ENCODE results near the gene APOBEC3H. TPM values are rescaled to one million over a fixed set of nuclear protein-coding genes. Genes with fewer than 3 reads are reported as not detected.

The APOBEC3H gene
- total RNA-seq (2011; cell fraction: chromatin; rRNA removed; ENCODE audit: low replicate concordance) = not detected in 2 replicates
- total RNA-seq (2011; cell fraction: nucleolus; rRNA removed) = not detected in 2 replicates
- total RNA-seq (2011; cell fraction: nucleoplasm; rRNA removed) = not detected in 2 replicates
- total RNA-seq (2014; rRNA removed) = not detected in 2 replicates
- total RNA-seq (2014; rRNA removed; fragmentation: Illumina TruSeq; extraction: Trizol) = not detected in 2 replicates
- not detected in 2 replicates for total RNA-seq (2015; rRNA removed; fragmentation: Illumina TruSeq; extraction: Trizol)
- total RNA-seq (2021) = not detected in 2 replicates
- not detected in 2 replicates for polyA plus RNA-seq (2011; rRNA removed)
- polyA plus RNA-seq (2011; cell fraction: cytosol; rRNA removed) = not detected in 2 replicates
- 0.24 TPM in 2 replicates for polyA plus RNA-seq (2011; cell fraction: nucleus; rRNA removed)
- 0.08 TPM in 1 of 2 replicates, not detected in the other for polyA plus RNA-seq (2012)
- polyA plus RNA-seq (2014; fragmentation: Illumina TruSeq; extraction: Trizol) = not detected in 2 replicates
- under 1 TPM in 1 of 2 experiments, not detected in 1; 0.10 TPM for polyA plus RNA-seq (2014; fragmentation: Nextera tagmentation; extraction: Ambion mirVana)
- 0.21 TPM in 1 of 2 replicates, not detected in the other for polyA plus RNA-seq (2014; rRNA removed)
- polyA minus RNA-seq (2011; rRNA and poly(A)+ RNA removed) = not detected in 2 replicates
- not detected in 2 replicates for polyA minus RNA-seq (2011; cell fraction: cytosol; rRNA and poly(A)+ RNA removed)
- not detected in 2 replicates for polyA minus RNA-seq (2011; cell fraction: nucleus; rRNA and poly(A)+ RNA removed)
- not detected for Bru-seq, nascent RNA
- BruChase-seq, experiment 1, labeled RNA remaining after a 2-hour chase = not detected
- not detected for BruChase-seq, experiment 2, labeled RNA remaining after a 6-hour chase
- long read RNA-seq, experiment 1 = 0 reads
- long read RNA-seq, experiment 2 = 0 reads
- long read RNA-seq, experiment 3 = 0 reads

GRCh38 chr22:39097098-39098020 lies at the start of gene APOBEC3H:
APOBEC3H (plus strand) TSS chr22:39097244; CDS start chr22:39100279, 3,035 bp downstream.
- H3K9me3 ChIP-seq (replicated peaks; ENCODE audit: control insufficient read depth, insufficient read depth, low read depth, low read length) = no peaks in the 10 kb centered on the region
- no peaks in the 10 kb centered on the region for H3K36me3 ChIP-seq (ENCODE audit: control insufficient read depth, insufficient read depth, low read length)
- H3K4me1 ChIP-seq (replicated peaks in 1 of 2; ENCODE audit: control insufficient read depth in 2 of 2, insufficient read depth in 2 of 2, low read length in 2 of 2) = peaks cover 6 to 15% of the 10 kb centered on the region in 2 experiments; a peak in 4 of 5 replicates
- CTCF ChIA-PET (ENCODE audit: low intra/inter-chr PET ratio) = no interaction called here
- no peak within 1 kb of the TSS for H3K4me3 ChIP-seq
- no peak within 1 kb of the TSS for H3K4me2 ChIP-seq (ENCODE audit: insufficient read depth, low read length)
- BruUV-seq (replicated peaks) = no TSS peak
- WGBS (ENCODE audit: insufficient coverage, low coverage, missing lambda C conversion rate) = 56% methylated on average over 8 of the region's 9 CpGs
- peak within 1 kb of the TSS in 1 of 2 experiments; percentile 15; a peak in 1 of 4 replicates for H3K9ac ChIP-seq (ENCODE audit: insufficient read depth in 1 of 2, low read depth in 2 of 2, low read length in 2 of 2)
- H3K79me2 ChIP-seq (ENCODE audit: control insufficient read depth, insufficient read depth, low read length) = no peaks in the 10 kb centered on the region
- DNase-seq (ENCODE audit: extremely low read depth in 1 of 4, low spot score in 3 of 4) (peak in 3 of 4 experiments; percentile 25 to 75 (median 43)), ATAC-seq (peak; percentile 72), FAIRE-seq (peak; percentile 74)
- H3K9me1 ChIP-seq (ENCODE audit: control insufficient read depth, insufficient read depth, low read length) = no peaks in the 10 kb centered on the region
- intact Hi-C loops (cut with micrococcal nuclease) (no loop called here), in situ Hi-C loops (cut with MboI) (no loop called here)
- no peaks in the 10 kb centered on the region for H3K27me3 ChIP-seq (ENCODE audit: control insufficient read depth in 2 of 2, insufficient read depth in 2 of 2, low read length in 2 of 2)
- TF ChIP-seq ZNF263 (CRISPR knock-in tag; IDR thresholded peaks at IDR 0.05; ENCODE audit: borderline replicate concordance) (peak; percentile 77), RUNX1 (IDR thresholded peaks at IDR 0.05; ENCODE audit: low read depth) (no peak), ZNF586 (CRISPR knock-in tag; conservative IDR thresholded peaks at IDR 0.05) (no peak), SMARCE1 (IDR thresholded peaks at IDR 0.05) (no peak), NR2C2 (CRISPR knock-in tag; IDR thresholded peaks at IDR 0.05) (no peak), NR2C2 (tag; IDR thresholded peaks at IDR 0.05) (peak; percentile 39), RBBP5 (IDR thresholded peaks at IDR 0.05; ENCODE audit: borderline replicate concordance, insufficient read depth, low read length, poor library complexity, severe bottlenecking) (peak; percentile 35), SUPT5H (IDR thresholded peaks at IDR 0.05) (no peak), ID3 (CRISPR knock-in tag; IDR thresholded peaks at IDR 0.05) (no peak), ID3 (tag; IDR thresholded peaks at IDR 0.05) (0 out of 2 replicates have a peak, but pooled peaks have one; percentile 28), NFIC (IDR thresholded peaks at IDR 0.05) (peak; percentile 78), SREBF2 (CRISPR knock-in tag; IDR thresholded peaks at IDR 0.05) (no peak), ZNF740 (CRISPR knock-in tag; IDR thresholded peaks at IDR 0.05) (no peak), ZNF740 (tag; IDR thresholded peaks at IDR 0.05) (no peak)
- no peak within 1 kb of the TSS for H3K27ac ChIP-seq (ENCODE audit: extremely low read depth, low read depth, low read length)
- peak within 1 kb of the TSS; percentile 55 for H2AFZ ChIP-seq (ENCODE audit: low read depth, low read length)
- POLR2A ChIA-PET = no interaction called here
- H4K20me1 ChIP-seq (replicated peaks; ENCODE audit: control insufficient read depth, insufficient read depth, low read length) = no peaks in the 10 kb centered on the region

Measured in K562 (cell line).